Prostate gland (tissue), 2 donors: ENCODE results near the gene FAM222B. TPM values are rescaled to one million over a fixed set of nuclear protein-coding genes. Genes with fewer than 3 reads are reported as not detected.

ENCODE experiments used
- DNase-seq: peaks from one replicate; pipeline ENCODE4 v3.0.0-alpha.2; 2019; ENCODE audit warnings: low spot score
- H3K27ac ChIP-seq, 2 donors: fragments of 200-600 bp; sonication (generic); 2 replicates each; pipeline ENCODE4 v1.5.1; 2017 to 2019
- H3K27me3 ChIP-seq: fragments of 200-600 bp; sonication (generic); replicated peaks from 2 replicates; pipeline ENCODE4 v1.5.1; 2019; ENCODE audit not compliant: insufficient read depth
- H3K36me3 ChIP-seq, 2 donors: fragments of 200-600 bp; sonication (generic); 1 replicate in 1 of 2; 2 replicates in 1 of 2; pipeline versions ENCODE4 v1.5.1 to v1.8.1; 2017 to 2019
- H3K4me1 ChIP-seq: fragments of 200-600 bp; sonication (generic); replicated peaks from 2 replicates; pipeline ENCODE4 v1.5.1; 2019
- H3K4me3 ChIP-seq, 2 donors: fragments of 200-600 bp; sonication (generic); 2 replicates each; pipeline ENCODE4 v1.5.1; 2017 to 2019
- H3K9me3 ChIP-seq: fragments of 200-600 bp; sonication (generic); 2 replicates; pipeline ENCODE4 v1.5.1; 2017
- POLR2A ChIP-seq: fragments of 450-650 bp; IDR thresholded peaks from one replicate; pipeline ENCODE4 v1.6.1; 2016; ENCODE audit warnings: antibody characterized with exemption, mild to moderate bottlenecking
- POLR2AphosphoS5 ChIP-seq: sonication (generic); formaldehyde crosslinking; IDR thresholded peaks from one replicate; pipeline ENCODE4 v1.6.1; 2017; ENCODE audit warnings: antibody characterized with exemption
- WGBS: methylation state at CpG from one replicate; pipeline ENCODE4 v1.1.5; 2018; 5-methylcytosine and 5-hydroxymethylcytosine counted together
- intact Hi-C: fragments of 100-400 bp; cut with DNase I; formaldehyde crosslinking; loops from one replicate; pipeline ENCODE4 v1.14.2; 2022
- total RNA-seq, 2 donors: library from RNA; depleted of rRNA; stranded (reverse); fragments of >200 nt; gene quantifications; one replicate each; pipeline ENCODE4 v1.1.0, GENCODE V29; 2016
- TF ChIP-seq, protein P1 (sequence below), 4 experiments: fragments of 200-600 bp in 2 of 4; fragments of 450-650 bp in 2 of 4; sonication (generic) in 2 of 4; IDR thresholded peaks; 1 replicate in 3 of 4; 2 replicates in 1 of 4; pipeline ENCODE4 v1.5.1; 2016 to 2019; ENCODE audit warnings: antibody characterized with exemption in 4 of 4, mild to moderate bottlenecking in 2 of 4, moderate library complexity in 2 of 4

The FAM222B gene
- total RNA-seq, 2 donors from 2014 or later = 14.9 to 48.9 TPM

GRCh38 chr17:28741358-28742349 is 100.9 kb downstream of the FAM222B start:
- peaks cover 16% of the 10 kb centered on the region for H3K4me1 ChIP-seq
- intact Hi-C loops = loop anchor here (2.0 to 10.0 kb wide), 2 partner anchors 13 to 57 kb away; partner anchors contain the start of gene NEK8

GRCh38 chr17:28740406-28741357 is 101.9 kb downstream of the FAM222B start:
- no peak overlapping the region for H3K4me3 ChIP-seq
- H3K4me1 ChIP-seq = peaks cover 6% of the 10 kb centered on the region
- no peaks in the 10 kb centered on the region for H3K27me3 ChIP-seq
- WGBS = 83% methylated on average over 10 of the region's 10 CpGs
- no peaks in the 10 kb centered on the region for H3K9me3 ChIP-seq
- H3K36me3 ChIP-seq = no peaks in the 10 kb centered on the region
- no peak for DNase-seq
- no peak overlapping the region for H3K27ac ChIP-seq
- TF ChIP-seq POLR2A (no peak), POLR2AphosphoS5 (no peak)
- intact Hi-C loops = loop anchor here (10.0 kb wide), 1 partner anchor 56 kb away; no protein-coding TSS in a partner anchor

More at GRCh38 chr17:28741358-28742349, 100.9 kb downstream of the FAM222B start:
- no peak for DNase-seq
- Histone ChIP-seq H3K4me3 (no peak overlapping the region), H3K9me3 (no peaks in the 10 kb centered on the region), H3K36me3 (no peaks in the 10 kb centered on the region), H3K27ac (no peak overlapping the region), H3K27me3 (no peaks in the 10 kb centered on the region)
- TF ChIP-seq POLR2AphosphoS5 = no peak
- TF ChIP-seq POLR2A = no peak
- TF ChIP-seq, protein P1, sequence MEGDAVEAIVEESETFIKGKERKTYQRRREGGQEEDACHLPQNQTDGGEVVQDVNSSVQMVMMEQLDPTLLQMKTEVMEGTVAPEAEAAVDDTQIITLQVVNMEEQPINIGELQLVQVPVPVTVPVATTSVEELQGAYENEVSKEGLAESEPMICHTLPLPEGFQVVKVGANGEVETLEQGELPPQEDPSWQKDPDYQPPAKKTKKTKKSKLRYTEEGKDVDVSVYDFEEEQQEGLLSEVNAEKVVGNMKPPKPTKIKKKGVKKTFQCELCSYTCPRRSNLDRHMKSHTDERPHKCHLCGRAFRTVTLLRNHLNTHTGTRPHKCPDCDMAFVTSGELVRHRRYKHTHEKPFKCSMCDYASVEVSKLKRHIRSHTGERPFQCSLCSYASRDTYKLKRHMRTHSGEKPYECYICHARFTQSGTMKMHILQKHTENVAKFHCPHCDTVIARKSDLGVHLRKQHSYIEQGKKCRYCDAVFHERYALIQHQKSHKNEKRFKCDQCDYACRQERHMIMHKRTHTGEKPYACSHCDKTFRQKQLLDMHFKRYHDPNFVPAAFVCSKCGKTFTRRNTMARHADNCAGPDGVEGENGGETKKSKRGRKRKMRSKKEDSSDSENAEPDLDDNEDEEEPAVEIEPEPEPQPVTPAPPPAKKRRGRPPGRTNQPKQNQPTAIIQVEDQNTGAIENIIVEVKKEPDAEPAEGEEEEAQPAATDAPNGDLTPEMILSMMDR (IDR thresholded peaks at IDR 0.05) = no peak
- whole genome bisulfite sequencing = 74% methylated on average over 16 of the region's 19 CpGs

- peaks cover 5% of the 10 kb centered on the region for H3K4me1 ChIP-seq
- no peaks in the 10 kb centered on the region for H3K27me3 ChIP-seq
- TF ChIP-seq POLR2AphosphoS5 (no peak), POLR2A (no peak)
- TF ChIP-seq, protein P1 (IDR thresholded peaks at IDR 0.05) = no peak
- no peak overlapping the region for H3K4me3 ChIP-seq
- 79% methylated on average over 10 of the region's 10 CpGs for WGBS
- H3K9me3 ChIP-seq = no peaks in the 10 kb centered on the region
- intact Hi-C loops = no loop called here
- peaks cover 0 to 3% of the 10 kb centered on the region in 2 donors for H3K36me3 ChIP-seq
- no peak overlapping the region for H3K27ac ChIP-seq
- DNase-seq = no peak
Observed at GRCh38 chr17:28738680-28739384, 103.8 kb downstream of the FAM222B start.

GRCh38 chr17:28737770-28738679 is 104.6 kb downstream of the FAM222B start:
- Histone ChIP-seq H3K4me1 (no peaks in the 10 kb centered on the region), H3K36me3 (peaks cover 0 to 3% of the 10 kb centered on the region in 2 donors), H3K9me3 (no peaks in the 10 kb centered on the region), H3K4me3 (no peak overlapping the region), H3K27me3 (no peaks in the 10 kb centered on the region), H3K27ac (no peak overlapping the region)
- 85% methylated on average over 22 of the region's 22 CpGs for WGBS
- DNase-seq = no peak
- intact Hi-C loops = no loop called here
- TF ChIP-seq, protein P1 (IDR thresholded peaks at IDR 0.05) = no peak
- TF ChIP-seq POLR2A (no peak), POLR2AphosphoS5 (no peak)
